ENCODE data around the gene ADPRHL1.

ADPRHL1 gene

GRCh38 chr13:113452942-113453901, at the start of gene ADPRHL1:
TSS of gene ADPRHL1 (minus strand) at chr13:113453488. CDS start at chr13:113453437, 51 bp downstream.
- DNase-seq (ENCODE audit: low read depth in 2 of 2): no peak

- DNase-seq (ENCODE audit: low read depth in 2 of 2): no peak
Measured at GRCh38 chr13:113502686-113503085, 49.4 kb upstream of the ADPRHL1 start.

- DNase-seq (ENCODE audit: low read depth in 2 of 2): no peak
Measured at GRCh38 chr13:113500530-113501265, 47.4 kb upstream of the ADPRHL1 start.

GRCh38 chr13:113499936-113500335, 46.6 kb upstream of the ADPRHL1 start:
- no peak for DNase-seq (ENCODE audit: low read depth in 2 of 2)

GRCh38 chr13:113498905-113499304, 45.6 kb upstream of the ADPRHL1 start:
- DNase-seq (ENCODE audit: low read depth in 2 of 2): no peak

GRCh38 chr13:113497217-113497616, 43.9 kb upstream of the ADPRHL1 start:
- DNase-seq (ENCODE audit: low read depth in 2 of 2): no peak

- no peak for DNase-seq (ENCODE audit: low read depth in 2 of 2)
Measured at GRCh38 chr13:113495494-113496210, 42.4 kb upstream of the ADPRHL1 start.

GRCh38 chr13:113493315-113493951, 40.1 kb upstream of the ADPRHL1 start:
- DNase-seq (ENCODE audit: low read depth in 2 of 2): no peak

GRCh38 chr13:113491982-113492381, 38.7 kb upstream of the ADPRHL1 start:
- DNase-seq (ENCODE audit: low read depth in 2 of 2): no peak

GRCh38 chr13:113491418-113491883, 38.2 kb upstream of the ADPRHL1 start:
- no peak for DNase-seq (ENCODE audit: low read depth in 2 of 2)

GRCh38 chr13:113490496-113491417, 37.5 kb upstream of the ADPRHL1 start, which contains the start of gene DCUN1D2:
TSS of gene DCUN1D2 (minus strand) at chr13:113490711. CDS start at chr13:113490669, 42 bp downstream.
- DNase-seq (ENCODE audit: low read depth in 2 of 2): peak; percentile 38 to 50

GRCh38 chr13:113489549-113490495, 36.5 kb upstream of the ADPRHL1 start:
- DNase-seq (ENCODE audit: low read depth in 2 of 2): peak in 1 of 2 donors; percentile 21

- no peak for DNase-seq (ENCODE audit: low read depth in 2 of 2)
Measured at GRCh38 chr13:113489171-113489548, 35.9 kb upstream of the ADPRHL1 start.

GRCh38 chr13:113488283-113488682, 35.0 kb upstream of the ADPRHL1 start:
- no peak for DNase-seq (ENCODE audit: low read depth in 2 of 2)

- DNase-seq (ENCODE audit: low read depth in 2 of 2): no peak
Measured at GRCh38 chr13:113486698-113487097, 33.4 kb upstream of the ADPRHL1 start.

GRCh38 chr13:113485545-113485944, 32.3 kb upstream of the ADPRHL1 start:
- DNase-seq (ENCODE audit: low read depth in 2 of 2): no peak

- DNase-seq (ENCODE audit: low read depth in 2 of 2): no peak
Measured at GRCh38 chr13:113483504-113484293, 30.4 kb upstream of the ADPRHL1 start.

GRCh38 chr13:113483081-113483480, 29.8 kb upstream of the ADPRHL1 start:
- DNase-seq (ENCODE audit: low read depth in 2 of 2): no peak
